ENCODE results near the gene PITPNC1. TPM values are rescaled to one million over a fixed set of nuclear protein-coding genes. Genes with fewer than 3 reads are reported as not detected.
A peak's percentile ranks its signal among the peaks of the same experiment; 100 is the strongest.

PITPNC1 gene
- total RNA-seq, 4 donors from 2014 or later, result 1.9 to 12.4 (median 5.2) TPM

- no peaks in the 10 kb centered on the region for H3K27me3 ChIP-seq
- no peak overlapping the region for H3K4me3 ChIP-seq
- H3K9me3 ChIP-seq, result no peaks in the 10 kb centered on the region
- DNase-seq, result no peak
- H3K4me1 ChIP-seq, result peaks cover 0 to 11% (median 4%) of the 10 kb centered on the region in 4 donors
- no peaks in the 10 kb centered on the region for H3K36me3 ChIP-seq
- no peak overlapping the region for H3K27ac ChIP-seq
- no peak for TF ChIP-seq POLR2A (IDR thresholded peaks at IDR 0.05)
- TF ChIP-seq CTCF (IDR thresholded peaks at IDR 0.05), result no peak
These were observed 171.6 kb downstream of the PITPNC1 start for GRCh38 chr17:67548693-67549092.

GRCh38 chr17:67549820-67550219 lies 172.7 kb downstream of the PITPNC1 start:
- Histone ChIP-seq H3K36me3 (no peaks in the 10 kb centered on the region), H3K4me3 (no peak overlapping the region), H3K9me3 (no peaks in the 10 kb centered on the region), H3K27me3 (no peaks in the 10 kb centered on the region), H3K27ac (no peak overlapping the region), H3K4me1 (peaks cover 0 to 11% (median 4%) of the 10 kb centered on the region in 4 donors)
- DNase-seq, result peak in 1 of 3 donors; percentile 45
- TF ChIP-seq POLR2A (IDR thresholded peaks at IDR 0.05), result no peak
- no peak for TF ChIP-seq CTCF (IDR thresholded peaks at IDR 0.05)

- H3K36me3 ChIP-seq, result no peaks in the 10 kb centered on the region
- H3K9me3 ChIP-seq, result no peaks in the 10 kb centered on the region
- no peak overlapping the region for H3K27ac ChIP-seq
- H3K4me1 ChIP-seq, result no peaks in the 10 kb centered on the region
- no peak overlapping the region for H3K4me3 ChIP-seq
- H3K27me3 ChIP-seq, result no peaks in the 10 kb centered on the region
- TF ChIP-seq CTCF (IDR thresholded peaks at IDR 0.05) (no peak), POLR2A (IDR thresholded peaks at IDR 0.05) (no peak)
- DNase-seq, result no peak
These were observed 177.6 kb downstream of the PITPNC1 start for GRCh38 chr17:67554634-67555033.

GRCh38 chr17:67555855-67556254 lies 178.8 kb downstream of the PITPNC1 start:
- no peak for DNase-seq
- Histone ChIP-seq H3K4me3 (no peak overlapping the region), H3K27ac (no peak overlapping the region), H3K9me3 (no peaks in the 10 kb centered on the region), H3K36me3 (no peaks in the 10 kb centered on the region), H3K4me1 (no peaks in the 10 kb centered on the region), H3K27me3 (no peaks in the 10 kb centered on the region)
- TF ChIP-seq CTCF (IDR thresholded peaks at IDR 0.05) (no peak), POLR2A (IDR thresholded peaks at IDR 0.05) (no peak)

GRCh38 chr17:67557052-67557845 lies 180.2 kb downstream of the PITPNC1 start:
- Histone ChIP-seq H3K4me3 (no peak overlapping the region), H3K27me3 (no peaks in the 10 kb centered on the region), H3K4me1 (no peaks in the 10 kb centered on the region), H3K27ac (no peak overlapping the region), H3K36me3 (no peaks in the 10 kb centered on the region), H3K9me3 (no peaks in the 10 kb centered on the region)
- TF ChIP-seq POLR2A (IDR thresholded peaks at IDR 0.05) (no peak), CTCF (IDR thresholded peaks at IDR 0.05) (no peak)
- DNase-seq, result no peak

Data from Peyer's patch (tissue), 4 donors.